Measurements from ENCODE around the gene HMGN2. TPM values are rescaled to one million over a fixed set of nuclear protein-coding genes. Genes with fewer than 3 reads are reported as not detected.

HMGN2 gene
- total RNA-seq, 1 experiment from 2014 or later, result 888 TPM

- TF ChIP-seq EZH2 (IDR thresholded peaks at IDR 0.05; ENCODE audit: low read length, unreplicated experiment) (no peak), EZH2phosphoT487 (IDR thresholded peaks at IDR 0.05; ENCODE audit: borderline replicate concordance, low read length) (no peak), CTCF (conservative IDR thresholded peaks at IDR 0.05; ENCODE audit: low read depth, low read length) (no peak)
- H3K9me3 ChIP-seq (ENCODE audit: low read length), result no peaks in the 10 kb centered on the region
- no peaks in the 10 kb centered on the region for H3F3A ChIP-seq (ENCODE audit: low read length, unreplicated experiment)
- no peak overlapping the region for H3K4me3 ChIP-seq (ENCODE audit: low read length)
- no peak overlapping the region for H3K27ac ChIP-seq (ENCODE audit: low read length)
- no peaks in the 10 kb centered on the region for H4K20me1 ChIP-seq (ENCODE audit: low read length)
- no peaks in the 10 kb centered on the region for H3K27me3 ChIP-seq (ENCODE audit: low read length)
- POLR2A ChIA-PET (ENCODE audit: unreplicated experiment), result no interaction called here
- CTCF ChIA-PET, result no interaction called here
- H3K4me2 ChIP-seq (ENCODE audit: low read length), result no peak overlapping the region
- H3K4me1 ChIP-seq (ENCODE audit: insufficient read depth, low read length), result no peaks in the 10 kb centered on the region
- H3K9ac ChIP-seq (ENCODE audit: low read length), result no peak overlapping the region
- no peak overlapping the region for H2AFZ ChIP-seq (ENCODE audit: low read length)
- BruUV-seq (replicated peaks), result no TSS peak
- H3K9me2 ChIP-seq (replicated peaks; ENCODE audit: low read length), result no peaks in the 10 kb centered on the region
- no peaks in the 10 kb centered on the region for H3K79me2 ChIP-seq (ENCODE audit: low read length)
- no peak for DNase-seq
- ATAC-seq, result no peak
- intact Hi-C loops (cut with micrococcal nuclease), result no loop called here
- H3K36me3 ChIP-seq (ENCODE audit: low read depth, low read length), result peaks cover 51% of the 10 kb centered on the region
Measured at GRCh38 chr1:26440259-26440658, 32.0 kb upstream of the HMGN2 start.

GRCh38 chr1:26449868-26450267 is 22.4 kb upstream of the HMGN2 start:
- intact Hi-C loops (cut with micrococcal nuclease), result no loop called here
- BruUV-seq (replicated peaks), result no TSS peak
- CTCF ChIA-PET, result no interaction called here

GRCh38 chr1:26450908-26451307 is 21.3 kb upstream of the HMGN2 start:
- no peak for ATAC-seq

More at GRCh38 chr1:26449868-26450267, 22.4 kb upstream of the HMGN2 start:
- Histone ChIP-seq H3K27me3 (ENCODE audit: low read length) (no peaks in the 10 kb centered on the region), H3F3A (ENCODE audit: low read length, unreplicated experiment) (no peaks in the 10 kb centered on the region), H2AFZ (ENCODE audit: low read length) (no peak overlapping the region), H3K9me2 (replicated peaks; ENCODE audit: low read length) (no peaks in the 10 kb centered on the region), H3K9me3 (ENCODE audit: low read length) (no peaks in the 10 kb centered on the region), H3K9ac (ENCODE audit: low read length) (no peak overlapping the region), H3K4me2 (ENCODE audit: low read length) (no peak overlapping the region), H3K36me3 (ENCODE audit: low read depth, low read length) (peaks cover 28% of the 10 kb centered on the region), H4K20me1 (ENCODE audit: low read length) (no peaks in the 10 kb centered on the region), H3K4me3 (ENCODE audit: low read length) (no peak overlapping the region), H3K27ac (ENCODE audit: low read length) (no peak overlapping the region), H3K4me1 (ENCODE audit: insufficient read depth, low read length) (no peaks in the 10 kb centered on the region), H3K79me2 (ENCODE audit: low read length) (no peaks in the 10 kb centered on the region)
- POLR2A ChIA-PET (ENCODE audit: unreplicated experiment), result no interaction called here
- ATAC-seq, result no peak
- TF ChIP-seq CTCF (conservative IDR thresholded peaks at IDR 0.05; ENCODE audit: low read depth, low read length) (no peak), EZH2phosphoT487 (IDR thresholded peaks at IDR 0.05; ENCODE audit: borderline replicate concordance, low read length) (no peak), EZH2 (IDR thresholded peaks at IDR 0.05; ENCODE audit: low read length, unreplicated experiment) (no peak)
- DNase-seq, result no peak

More at GRCh38 chr1:26450908-26451307, 21.3 kb upstream of the HMGN2 start:
- Histone ChIP-seq H3F3A (ENCODE audit: low read length, unreplicated experiment) (no peaks in the 10 kb centered on the region), H3K4me2 (ENCODE audit: low read length) (no peak overlapping the region), H3K27ac (ENCODE audit: low read length) (no peak overlapping the region), H3K4me1 (ENCODE audit: insufficient read depth, low read length) (no peaks in the 10 kb centered on the region), H4K20me1 (ENCODE audit: low read length) (no peaks in the 10 kb centered on the region), H3K27me3 (ENCODE audit: low read length) (no peaks in the 10 kb centered on the region), H3K4me3 (ENCODE audit: low read length) (no peak overlapping the region), H3K9ac (ENCODE audit: low read length) (no peak overlapping the region), H3K36me3 (ENCODE audit: low read depth, low read length) (peaks cover 27% of the 10 kb centered on the region), H2AFZ (ENCODE audit: low read length) (no peak overlapping the region), H3K9me3 (ENCODE audit: low read length) (no peaks in the 10 kb centered on the region), H3K9me2 (replicated peaks; ENCODE audit: low read length) (no peaks in the 10 kb centered on the region), H3K79me2 (ENCODE audit: low read length) (no peaks in the 10 kb centered on the region)
- intact Hi-C loops (cut with micrococcal nuclease), result no loop called here
- ChIA-PET CTCF (no interaction called here), POLR2A (ENCODE audit: unreplicated experiment) (no interaction called here)
- BruUV-seq (replicated peaks), result no TSS peak
- no peak for DNase-seq
- no peak for TF ChIP-seq EZH2phosphoT487 (IDR thresholded peaks at IDR 0.05; ENCODE audit: borderline replicate concordance, low read length)
- TF ChIP-seq EZH2 (IDR thresholded peaks at IDR 0.05; ENCODE audit: low read length, unreplicated experiment), result no peak
- TF ChIP-seq CTCF (conservative IDR thresholded peaks at IDR 0.05; ENCODE audit: low read depth, low read length), result no peak

Measured in PC-3 (cell line).